ENCODE results near the gene CDHR5. TPM values are rescaled to one million over a fixed set of nuclear protein-coding genes. Genes with fewer than 3 reads are reported as not detected.

The CDHR5 gene
- total and polyA plus RNA-seq, 2 donors (not counting 1 experiment from before 2014, with no cell fraction given): not detected

DNA sequence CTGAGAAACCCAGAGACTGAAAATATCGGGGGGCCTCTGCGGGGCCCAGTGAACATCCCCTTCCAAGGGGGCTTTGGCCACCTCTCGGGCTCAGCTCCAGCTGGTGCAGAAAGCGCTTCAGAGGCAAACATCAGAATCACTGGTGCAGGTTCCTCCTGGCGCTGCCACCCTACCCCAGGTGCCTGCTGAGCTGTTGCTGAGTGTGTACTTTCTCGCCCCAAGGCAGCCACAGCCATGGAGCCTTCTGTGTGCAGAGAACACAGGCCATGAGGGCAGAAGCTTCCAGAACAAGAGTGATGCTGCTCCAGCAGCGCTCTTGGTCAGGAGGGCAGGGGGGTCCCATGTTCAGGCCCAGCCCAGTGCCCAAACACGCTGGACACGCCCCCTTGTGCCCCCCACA lies 18.6 kb upstream of the CDHR5 start:
- no peak overlapping the region for H3K9ac ChIP-seq (ENCODE audit: insufficient read depth, low read length)
- no peaks in the 10 kb centered on the region for H3K9me3 ChIP-seq (ENCODE audit: control insufficient read depth, insufficient read depth, low read depth, low read length)
- no peak overlapping the region for H2AFZ ChIP-seq (ENCODE audit: low read length)
- no peak overlapping the region for H3K4me2 ChIP-seq (ENCODE audit: extremely low read depth, insufficient read depth, low read length)
- no peak overlapping the region for H3K4me3 ChIP-seq (replicated peaks in 1 of 4; ENCODE audit: control extremely low read depth in 1 of 4, insufficient read depth in 1 of 4, low read depth in 3 of 4, low read length in 4 of 4)
- no peak overlapping the region for H3K27ac ChIP-seq (ENCODE audit: insufficient read depth, low read length)
- H3K79me2 ChIP-seq (ENCODE audit: control insufficient read depth, insufficient read depth, low read length): no peaks in the 10 kb centered on the region
- no peak for DNase-seq (ENCODE audit: low read depth in 2 of 2)
- no peaks in the 10 kb centered on the region for H3K4me1 ChIP-seq (ENCODE audit: control insufficient read depth, extremely low read depth, insufficient read depth, low read length)
- TF ChIP-seq, protein P1, sequence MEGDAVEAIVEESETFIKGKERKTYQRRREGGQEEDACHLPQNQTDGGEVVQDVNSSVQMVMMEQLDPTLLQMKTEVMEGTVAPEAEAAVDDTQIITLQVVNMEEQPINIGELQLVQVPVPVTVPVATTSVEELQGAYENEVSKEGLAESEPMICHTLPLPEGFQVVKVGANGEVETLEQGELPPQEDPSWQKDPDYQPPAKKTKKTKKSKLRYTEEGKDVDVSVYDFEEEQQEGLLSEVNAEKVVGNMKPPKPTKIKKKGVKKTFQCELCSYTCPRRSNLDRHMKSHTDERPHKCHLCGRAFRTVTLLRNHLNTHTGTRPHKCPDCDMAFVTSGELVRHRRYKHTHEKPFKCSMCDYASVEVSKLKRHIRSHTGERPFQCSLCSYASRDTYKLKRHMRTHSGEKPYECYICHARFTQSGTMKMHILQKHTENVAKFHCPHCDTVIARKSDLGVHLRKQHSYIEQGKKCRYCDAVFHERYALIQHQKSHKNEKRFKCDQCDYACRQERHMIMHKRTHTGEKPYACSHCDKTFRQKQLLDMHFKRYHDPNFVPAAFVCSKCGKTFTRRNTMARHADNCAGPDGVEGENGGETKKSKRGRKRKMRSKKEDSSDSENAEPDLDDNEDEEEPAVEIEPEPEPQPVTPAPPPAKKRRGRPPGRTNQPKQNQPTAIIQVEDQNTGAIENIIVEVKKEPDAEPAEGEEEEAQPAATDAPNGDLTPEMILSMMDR (conservative IDR thresholded peaks at IDR 0.05 in 1 of 2, IDR thresholded peaks at IDR 0.05 in 1 of 2; ENCODE audit: low read depth in 1 of 2, low read length in 2 of 2): no peak
- no peak for TF ChIP-seq EZH2 (IDR thresholded peaks at IDR 0.05; ENCODE audit: low read length, missing control alignments)
- peaks cover 8% of the 10 kb centered on the region for H3K36me3 ChIP-seq (ENCODE audit: control insufficient read depth, insufficient read depth, low read length)
- H3K27me3 ChIP-seq (ENCODE audit: control insufficient read depth, insufficient read depth, low read length): no peaks in the 10 kb centered on the region
- H4K20me1 ChIP-seq (ENCODE audit: control insufficient read depth, extremely low read depth, insufficient read depth, low read length): no peaks in the 10 kb centered on the region

DNA sequence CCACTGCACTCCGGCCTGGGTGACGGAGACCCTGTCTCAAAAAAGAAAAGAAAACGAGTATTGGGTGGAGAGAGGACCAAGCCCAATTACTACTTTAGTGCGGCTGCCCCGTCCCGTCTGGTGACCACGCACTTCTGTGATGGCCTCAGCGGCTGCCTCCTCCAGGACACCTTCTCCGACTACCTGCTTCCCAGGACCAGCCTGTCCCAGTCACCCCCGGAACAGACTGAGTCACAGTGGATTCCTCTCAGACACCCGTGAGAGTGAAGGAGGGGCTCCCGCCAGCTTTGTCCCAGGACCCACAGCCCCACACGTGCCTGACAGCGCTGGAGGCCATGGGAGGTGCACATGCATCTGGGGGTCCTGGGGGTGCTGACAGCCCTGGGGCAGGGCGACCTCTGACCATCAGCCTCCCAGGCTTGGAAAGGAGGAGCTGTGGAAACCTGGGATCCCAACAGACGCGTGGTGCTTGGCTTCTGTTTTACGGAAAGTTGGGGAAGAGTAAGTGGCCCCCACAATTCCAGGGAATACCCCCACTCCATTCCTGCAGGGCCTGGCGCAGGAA lies 17.1 kb upstream of the CDHR5 start:
- no peaks in the 10 kb centered on the region for H3K4me1 ChIP-seq (ENCODE audit: control insufficient read depth, extremely low read depth, insufficient read depth, low read length)
- H3K79me2 ChIP-seq (ENCODE audit: control insufficient read depth, insufficient read depth, low read length): no peaks in the 10 kb centered on the region
- no peak overlapping the region for H3K27ac ChIP-seq (ENCODE audit: insufficient read depth, low read length)
- no peaks in the 10 kb centered on the region for H3K9me3 ChIP-seq (ENCODE audit: control insufficient read depth, insufficient read depth, low read depth, low read length)
- H2AFZ ChIP-seq (ENCODE audit: low read length): no peak overlapping the region
- no peak overlapping the region for H3K9ac ChIP-seq (ENCODE audit: insufficient read depth, low read length)
- TF ChIP-seq, protein P1 (conservative IDR thresholded peaks at IDR 0.05 in 1 of 2, IDR thresholded peaks at IDR 0.05 in 1 of 2; ENCODE audit: low read depth in 1 of 2, low read length in 2 of 2): no peak
- no peak for TF ChIP-seq EZH2 (IDR thresholded peaks at IDR 0.05; ENCODE audit: low read length, missing control alignments)
- DNase-seq (ENCODE audit: low read depth in 2 of 2): no peak
- H3K27me3 ChIP-seq (ENCODE audit: control insufficient read depth, insufficient read depth, low read length): peaks cover 5% of the 10 kb centered on the region
- H3K4me3 ChIP-seq (replicated peaks in 1 of 4; ENCODE audit: control extremely low read depth in 1 of 4, insufficient read depth in 1 of 4, low read depth in 3 of 4, low read length in 4 of 4): no peak overlapping the region
- H3K36me3 ChIP-seq (ENCODE audit: control insufficient read depth, insufficient read depth, low read length): peaks cover 8% of the 10 kb centered on the region
- no peaks in the 10 kb centered on the region for H4K20me1 ChIP-seq (ENCODE audit: control insufficient read depth, extremely low read depth, insufficient read depth, low read length)
- no peak overlapping the region for H3K4me2 ChIP-seq (ENCODE audit: extremely low read depth, insufficient read depth, low read length)

DNA sequence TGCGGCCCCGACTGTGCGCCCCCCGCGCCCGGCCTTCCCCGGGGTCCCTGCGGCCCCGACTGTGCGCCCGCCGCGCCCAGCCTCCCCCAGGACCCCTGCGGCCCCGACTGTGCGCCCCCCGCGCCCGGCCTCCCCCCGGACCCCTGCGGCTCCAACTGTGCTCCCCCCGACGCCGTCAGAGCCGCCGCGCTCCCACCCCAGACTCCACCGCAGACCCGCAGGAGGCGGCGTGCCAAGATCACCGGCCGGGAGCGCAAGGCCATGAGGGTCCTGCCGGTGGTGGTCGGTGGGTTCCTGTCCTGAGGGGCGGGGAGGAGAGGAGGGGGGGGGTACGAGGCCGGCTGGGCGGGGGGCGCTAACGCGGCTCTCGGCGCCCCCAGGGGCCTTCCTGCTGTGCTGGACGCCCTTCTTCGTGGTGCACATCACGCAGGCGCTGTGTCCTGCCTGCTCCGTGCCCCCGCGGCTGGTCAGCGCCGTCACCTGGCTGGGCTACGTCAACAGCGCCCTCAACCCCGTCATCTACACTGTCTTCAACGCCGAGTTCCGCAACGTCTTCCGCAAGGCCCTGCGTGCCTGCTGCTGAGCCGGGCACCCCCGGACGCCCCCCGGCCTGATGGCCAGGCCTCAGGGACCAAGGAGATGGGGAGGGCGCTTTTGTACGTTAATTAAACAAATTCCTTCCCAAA lies 15.4 kb upstream of the CDHR5 start:
- Histone ChIP-seq H3K4me3 (replicated peaks in 1 of 4; ENCODE audit: control extremely low read depth in 1 of 4, insufficient read depth in 1 of 4, low read depth in 3 of 4, low read length in 4 of 4) (no peak overlapping the region), H2AFZ (ENCODE audit: low read length) (no peak overlapping the region), H3K27me3 (ENCODE audit: control insufficient read depth, insufficient read depth, low read length) (peaks cover 5% of the 10 kb centered on the region), H3K27ac (ENCODE audit: insufficient read depth, low read length) (no peak overlapping the region), H3K79me2 (ENCODE audit: control insufficient read depth, insufficient read depth, low read length) (no peaks in the 10 kb centered on the region), H3K9ac (ENCODE audit: insufficient read depth, low read length) (no peak overlapping the region), H3K4me2 (ENCODE audit: extremely low read depth, insufficient read depth, low read length) (no peak overlapping the region), H3K9me3 (ENCODE audit: control insufficient read depth, insufficient read depth, low read depth, low read length) (no peaks in the 10 kb centered on the region), H4K20me1 (ENCODE audit: control insufficient read depth, extremely low read depth, insufficient read depth, low read length) (no peaks in the 10 kb centered on the region), H3K36me3 (ENCODE audit: control insufficient read depth, insufficient read depth, low read length) (peaks cover 8% of the 10 kb centered on the region), H3K4me1 (ENCODE audit: control insufficient read depth, extremely low read depth, insufficient read depth, low read length) (no peaks in the 10 kb centered on the region)
- DNase-seq (ENCODE audit: low read depth in 2 of 2): no peak
- TF ChIP-seq EZH2 (IDR thresholded peaks at IDR 0.05; ENCODE audit: low read length, missing control alignments): no peak
- TF ChIP-seq, protein P1 (conservative IDR thresholded peaks at IDR 0.05 in 1 of 2, IDR thresholded peaks at IDR 0.05 in 1 of 2; ENCODE audit: low read depth in 1 of 2, low read length in 2 of 2): no peak

All from fibroblast of lung (primary cell).